Hepatocyte (in vitro differentiated cells): ENCODE results near the gene TRAF3. TPM values are rescaled to one million over a fixed set of nuclear protein-coding genes. Genes with fewer than 3 reads are reported as not detected.
"Not testable (repeated sequence)": the region's sequence is repeated elsewhere in the genome, so short reads cannot be mapped to it uniquely, and the experiment has no call there.

ENCODE experiments used
- DNase-seq: peaks from one replicate; pipeline ENCODE4 v3.0.0-alpha.2; 2016; ENCODE audit warnings: low spot score
- H2AFZ ChIP-seq: fragments of 200-600 bp; sonication (generic); 2 replicates; pipeline ENCODE4 v1.6.0; 2016; ENCODE audit warnings: antibody characterized with exemption, mild to moderate bottlenecking
- H3K27ac ChIP-seq: fragments of 200-600 bp; sonication (generic); 2 replicates; pipeline ENCODE4 v1.5.1; 2016; ENCODE audit warnings: mild to moderate bottlenecking
- H3K27me3 ChIP-seq: fragments of 200-600 bp; sonication (generic); 2 replicates; pipeline ENCODE4 v1.6.1; 2016
- H3K36me3 ChIP-seq: fragments of 200-600 bp; sonication (generic); replicated peaks from 2 replicates; pipeline ENCODE4 v1.5.1; 2016; ENCODE audit warnings: low read depth; ENCODE audit not compliant: insufficient read depth
- H3K4me1 ChIP-seq: fragments of 200-600 bp; sonication (generic); 2 replicates; pipeline ENCODE4 v1.5.1; 2016; ENCODE audit warnings: mild to moderate bottlenecking, moderate library complexity; ENCODE audit not compliant: insufficient read depth
- H3K4me2 ChIP-seq: fragments of 200-600 bp; sonication (generic); 2 replicates; pipeline ENCODE4 v1.6.0; 2016
- H3K4me3 ChIP-seq: fragments of 200-600 bp; sonication (generic); 2 replicates; pipeline ENCODE4 v1.5.1; 2016; ENCODE audit warnings: mild to moderate bottlenecking
- H3K79me2 ChIP-seq: fragments of 200-600 bp; sonication (generic); 2 replicates; pipeline ENCODE4 v1.6.0; 2017; ENCODE audit warnings: mild to moderate bottlenecking
- H3K9me2 ChIP-seq: fragments of 200-600 bp; sonication (generic); replicated peaks from 2 replicates; pipeline ENCODE4 v1.6.0; 2017; ENCODE audit warnings: mild to moderate bottlenecking; ENCODE audit not compliant: insufficient read depth
- H3K9me3 ChIP-seq: fragments of 200-600 bp; sonication (generic); 2 replicates; pipeline ENCODE4 v1.5.1; 2016; ENCODE audit warnings: low read depth, mild to moderate bottlenecking
- H4K20me1 ChIP-seq: fragments of 200-600 bp; sonication (generic); 2 replicates; pipeline ENCODE4 v1.6.0; 2016; ENCODE audit warnings: mild to moderate bottlenecking; ENCODE audit not compliant: insufficient read depth, poor library complexity, severe bottlenecking
- EZH2 ChIP-seq: fragments of 200-600 bp; sonication (generic); IDR thresholded peaks from 2 replicates; pipeline ENCODE4 v1.6.1; 2016; ENCODE audit warnings: antibody characterized with exemption, mild to moderate bottlenecking, borderline replicate concordance
- EZH2phosphoT487 ChIP-seq: fragments of 200-600 bp; sonication (generic); IDR thresholded peaks from one replicate; pipeline ENCODE4 v1.6.1; 2018; ENCODE audit warnings: antibody characterized with exemption, mild to moderate bottlenecking, low read depth, moderate library complexity; ENCODE audit not compliant: unreplicated experiment, severe bottlenecking
- WGBS: methylation state at CpG from one replicate; pipeline ENCODE4 v1.1.6; 2016; ENCODE audit warnings: low lambda C conversion rate; ENCODE audit errors: missing lambda C conversion rate; 5-methylcytosine and 5-hydroxymethylcytosine counted together
- polyA plus RNA-seq: library from polyadenylated mRNA; unstranded; fragments of >200 nt; fragmentation: Nextera tagmentation; extraction: Ambion mirVana; gene quantifications from 2 replicates; pipeline ENCODE4 v1.2.1, GENCODE V29; 2016
- total RNA-seq: library from RNA; depleted of rRNA; stranded (reverse); fragments of >200 nt; gene quantifications from 2 replicates; pipeline ENCODE4 v1.2.3, GENCODE V29; 2014
- TF ChIP-seq, protein P1 (sequence below): fragments of 200-600 bp; sonication (generic); IDR thresholded peaks from 2 replicates; pipeline ENCODE4 v1.5.1; 2016; ENCODE audit warnings: antibody characterized with exemption, mild to moderate bottlenecking; ENCODE audit not compliant: poor library complexity

TRAF3 gene
- total and polyA plus RNA-seq, 2 experiments from 2014 or later, result 8.0 to 15.8 TPM

DNA sequence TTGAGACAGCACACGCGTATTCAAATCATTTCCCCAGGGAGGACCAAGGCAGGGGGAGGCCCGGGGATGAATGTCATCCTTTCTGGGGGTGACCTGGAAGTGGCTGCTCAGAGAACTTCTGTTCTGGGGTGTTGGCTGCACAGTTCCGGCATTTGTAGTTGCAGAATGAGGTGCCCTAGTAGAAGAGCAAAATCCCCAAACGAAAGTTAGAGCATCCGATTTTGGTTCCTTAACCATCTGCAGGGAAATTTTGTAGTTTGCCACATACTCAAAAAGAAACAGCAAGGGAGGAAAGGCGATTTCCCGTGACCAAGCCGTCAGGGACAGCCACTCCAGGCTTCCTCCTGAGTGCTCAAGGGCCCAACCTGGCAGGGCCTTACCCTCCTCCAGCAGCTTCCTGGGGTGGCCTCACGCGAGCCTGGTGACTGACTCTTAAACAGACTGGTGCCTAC is 13.0 kb upstream of the TRAF3 start:
- no peaks in the 10 kb centered on the region for H3K4me1 ChIP-seq
- no peak overlapping the region for H3K27ac ChIP-seq
- H2AFZ ChIP-seq, result no peak overlapping the region
- no peaks in the 10 kb centered on the region for H3K9me3 ChIP-seq
- H3K4me2 ChIP-seq, result no peak overlapping the region
- DNase-seq, result no peak
- no peaks in the 10 kb centered on the region for H3K27me3 ChIP-seq
- no peaks in the 10 kb centered on the region for H3K36me3 ChIP-seq
- no peaks in the 10 kb centered on the region for H3K79me2 ChIP-seq
- H4K20me1 ChIP-seq, result no peaks in the 10 kb centered on the region
- no peak for TF ChIP-seq EZH2phosphoT487
- TF ChIP-seq, protein P1, sequence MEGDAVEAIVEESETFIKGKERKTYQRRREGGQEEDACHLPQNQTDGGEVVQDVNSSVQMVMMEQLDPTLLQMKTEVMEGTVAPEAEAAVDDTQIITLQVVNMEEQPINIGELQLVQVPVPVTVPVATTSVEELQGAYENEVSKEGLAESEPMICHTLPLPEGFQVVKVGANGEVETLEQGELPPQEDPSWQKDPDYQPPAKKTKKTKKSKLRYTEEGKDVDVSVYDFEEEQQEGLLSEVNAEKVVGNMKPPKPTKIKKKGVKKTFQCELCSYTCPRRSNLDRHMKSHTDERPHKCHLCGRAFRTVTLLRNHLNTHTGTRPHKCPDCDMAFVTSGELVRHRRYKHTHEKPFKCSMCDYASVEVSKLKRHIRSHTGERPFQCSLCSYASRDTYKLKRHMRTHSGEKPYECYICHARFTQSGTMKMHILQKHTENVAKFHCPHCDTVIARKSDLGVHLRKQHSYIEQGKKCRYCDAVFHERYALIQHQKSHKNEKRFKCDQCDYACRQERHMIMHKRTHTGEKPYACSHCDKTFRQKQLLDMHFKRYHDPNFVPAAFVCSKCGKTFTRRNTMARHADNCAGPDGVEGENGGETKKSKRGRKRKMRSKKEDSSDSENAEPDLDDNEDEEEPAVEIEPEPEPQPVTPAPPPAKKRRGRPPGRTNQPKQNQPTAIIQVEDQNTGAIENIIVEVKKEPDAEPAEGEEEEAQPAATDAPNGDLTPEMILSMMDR, result no peak
- TF ChIP-seq EZH2, result no peak
- WGBS, result 82% methylated on average over 11 of the region's 11 CpGs
- H3K4me3 ChIP-seq, result no peak overlapping the region
- no peaks in the 10 kb centered on the region for H3K9me2 ChIP-seq

GRCh38 chr14:102765770-102766169 is 11.5 kb upstream of the TRAF3 start:
- not testable (repeated sequence) for H3K27ac ChIP-seq, H3K4me3 ChIP-seq, H2AFZ ChIP-seq, H4K20me1 ChIP-seq, H3K27me3 ChIP-seq, H3K9me2 ChIP-seq, H3K79me2 ChIP-seq, H3K4me1 ChIP-seq, DNase-seq, H3K36me3 ChIP-seq, H3K4me2 ChIP-seq, H3K9me3 ChIP-seq
- 90% methylated on average over 8 of the region's 8 CpGs for WGBS

- 91% methylated on average over 19 of the region's 19 CpGs for WGBS
- H3K4me2 ChIP-seq, result no peak overlapping the region
- H3K36me3 ChIP-seq, result no peaks in the 10 kb centered on the region
- no peak overlapping the region for H3K4me3 ChIP-seq
- H4K20me1 ChIP-seq, result no peaks in the 10 kb centered on the region
- H3K9me2 ChIP-seq, result no peaks in the 10 kb centered on the region
- no peak for DNase-seq
- no peaks in the 10 kb centered on the region for H3K4me1 ChIP-seq
- no peak overlapping the region for H3K27ac ChIP-seq
- no peaks in the 10 kb centered on the region for H3K27me3 ChIP-seq
- H3K9me3 ChIP-seq, result no peaks in the 10 kb centered on the region
- TF ChIP-seq EZH2phosphoT487 (no peak), EZH2 (no peak)
- TF ChIP-seq, protein P1, result no peak
- no peaks in the 10 kb centered on the region for H3K79me2 ChIP-seq
- no peak overlapping the region for H2AFZ ChIP-seq
Measured at GRCh38 chr14:102768223-102769048, 8.8 kb upstream of the TRAF3 start.

- TF ChIP-seq, protein P1, result no peak
- TF ChIP-seq EZH2, result no peak
- no peak for TF ChIP-seq EZH2phosphoT487
- Histone ChIP-seq H3K79me2 (no peaks in the 10 kb centered on the region), H4K20me1 (no peaks in the 10 kb centered on the region), H3K27ac (no peak overlapping the region), H3K4me3 (no peak overlapping the region), H3K4me1 (no peaks in the 10 kb centered on the region), H3K36me3 (no peaks in the 10 kb centered on the region), H3K4me2 (no peak overlapping the region), H3K27me3 (no peaks in the 10 kb centered on the region), H2AFZ (no peak overlapping the region), H3K9me3 (no peaks in the 10 kb centered on the region), H3K9me2 (no peaks in the 10 kb centered on the region)
- no peak for DNase-seq
- 97% methylated on average over 4 of the region's 4 CpGs for WGBS
Measured at GRCh38 chr14:102769049-102769327, 8.3 kb upstream of the TRAF3 start.
